Measurements from ENCODE around the gene EEFSEC.

EEFSEC gene

GRCh38 chr3:128446821-128447220, 293.5 kb downstream of the EEFSEC start:
- no peak for DNase-seq (ENCODE audit: low read depth)
- no peak overlapping the region for H3K4me3 ChIP-seq (ENCODE audit: control insufficient read depth, low read depth, low read length)
- TF ChIP-seq CTCF (IDR thresholded peaks at IDR 0.05; ENCODE audit: control insufficient read depth, insufficient read depth, low read depth, low read length, missing control alignments), result no peak

GRCh38 chr3:128447561-128448013, 294.3 kb downstream of the EEFSEC start:
- no peak for TF ChIP-seq CTCF (IDR thresholded peaks at IDR 0.05; ENCODE audit: control insufficient read depth, insufficient read depth, low read depth, low read length, missing control alignments)
- no peak overlapping the region for H3K4me3 ChIP-seq (ENCODE audit: control insufficient read depth, low read depth, low read length)
- DNase-seq (ENCODE audit: low read depth), result no peak

- no peak for TF ChIP-seq CTCF (IDR thresholded peaks at IDR 0.05; ENCODE audit: control insufficient read depth, insufficient read depth, low read depth, low read length, missing control alignments)
- no peak for DNase-seq (ENCODE audit: low read depth)
- H3K4me3 ChIP-seq (ENCODE audit: control insufficient read depth, low read depth, low read length), result no peak overlapping the region
Observed at GRCh38 chr3:128448491-128448890, 295.2 kb downstream of the EEFSEC start.

GRCh38 chr3:128449111-128449638, 295.9 kb downstream of the EEFSEC start:
- no peak for TF ChIP-seq CTCF (IDR thresholded peaks at IDR 0.05; ENCODE audit: control insufficient read depth, insufficient read depth, low read depth, low read length, missing control alignments)
- no peak overlapping the region for H3K4me3 ChIP-seq (ENCODE audit: control insufficient read depth, low read depth, low read length)
- no peak for DNase-seq (ENCODE audit: low read depth)

- DNase-seq (ENCODE audit: low read depth), result no peak
- no peak for TF ChIP-seq CTCF (IDR thresholded peaks at IDR 0.05; ENCODE audit: control insufficient read depth, insufficient read depth, low read depth, low read length, missing control alignments)
- no peak overlapping the region for H3K4me3 ChIP-seq (ENCODE audit: control insufficient read depth, low read depth, low read length)
Observed at GRCh38 chr3:128452120-128452519, 298.8 kb downstream of the EEFSEC start.

- H3K4me3 ChIP-seq (ENCODE audit: control insufficient read depth, low read depth, low read length), result no peak overlapping the region
- DNase-seq (ENCODE audit: low read depth), result no peak
- TF ChIP-seq CTCF (IDR thresholded peaks at IDR 0.05; ENCODE audit: control insufficient read depth, insufficient read depth, low read depth, low read length, missing control alignments), result no peak
Observed at GRCh38 chr3:128452678-128453275, 299.5 kb downstream of the EEFSEC start.

Data from AG09309 (cell line).